ENCODE data around the gene IL12A.

The IL12A gene

DNA sequence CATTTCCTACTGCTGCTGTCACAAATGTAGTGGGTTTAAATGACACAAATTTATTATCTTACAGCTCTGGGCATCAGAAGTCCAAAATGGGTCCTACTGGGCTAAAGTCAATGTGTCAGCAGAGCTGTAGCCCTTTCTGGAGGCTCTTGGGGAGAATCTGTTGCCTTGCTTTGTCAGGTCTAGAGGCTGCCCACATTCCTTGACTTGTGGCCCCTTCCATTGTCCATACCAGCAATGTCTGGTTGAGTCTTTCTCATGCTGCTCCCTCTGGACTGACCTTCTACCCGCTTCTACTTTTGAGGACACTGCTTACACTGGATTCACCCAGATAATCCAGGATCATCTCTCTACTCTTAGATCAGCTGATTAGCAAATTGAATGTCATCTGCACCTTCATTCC, 3.0 kb downstream of the IL12A start:
- no peak for DNase-seq

- DNase-seq = no peak
These were observed 4.0 kb downstream of the IL12A start for GRCh38 chr3:159992589-159992988.

DNA sequence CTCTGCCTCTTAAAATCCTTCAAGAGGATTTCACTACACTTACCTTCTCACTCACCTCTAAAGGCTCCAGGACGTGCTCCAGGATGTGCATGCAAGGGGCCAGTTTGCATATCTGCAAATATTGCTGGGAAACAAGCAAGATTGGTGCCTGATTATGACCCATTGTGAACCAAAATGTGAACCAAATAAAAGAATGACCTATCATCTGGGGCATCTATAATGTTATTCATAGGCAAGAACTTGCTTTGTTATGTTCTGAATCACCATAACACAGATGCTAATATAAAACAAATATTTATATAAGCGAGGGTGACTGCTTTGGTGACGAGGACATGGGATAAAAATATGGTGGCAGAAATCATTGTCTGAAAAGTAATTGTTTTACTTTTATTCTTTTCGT, 5.5 kb downstream of the IL12A start:
- no peak for DNase-seq

- DNase-seq = no peak
These were observed 6.5 kb downstream of the IL12A start for GRCh38 chr3:159995091-159995490.

DNA sequence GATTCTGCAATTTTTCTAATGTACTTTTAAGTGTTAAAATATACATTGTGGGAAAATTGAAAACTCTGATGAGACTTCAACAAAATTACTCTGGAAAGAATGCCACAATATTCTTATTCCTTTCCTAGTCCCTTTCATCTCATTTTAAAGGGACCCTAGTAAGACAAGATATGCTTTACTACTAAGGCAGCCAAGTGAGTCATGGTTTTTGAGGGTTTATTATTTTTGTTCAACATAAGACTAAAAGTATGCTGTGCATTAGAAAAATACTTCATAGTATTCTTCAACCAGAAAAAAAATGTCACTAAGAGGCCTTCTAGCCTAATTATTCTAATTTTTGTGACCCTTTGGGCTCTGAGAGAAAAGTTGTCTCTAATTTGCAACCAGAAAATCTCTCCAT, 7.4 kb downstream of the IL12A start:
- no peak for DNase-seq

GRCh38 chr3:159996959-159997358, 8.3 kb downstream of the IL12A start:
- no peak for DNase-seq

DNA sequence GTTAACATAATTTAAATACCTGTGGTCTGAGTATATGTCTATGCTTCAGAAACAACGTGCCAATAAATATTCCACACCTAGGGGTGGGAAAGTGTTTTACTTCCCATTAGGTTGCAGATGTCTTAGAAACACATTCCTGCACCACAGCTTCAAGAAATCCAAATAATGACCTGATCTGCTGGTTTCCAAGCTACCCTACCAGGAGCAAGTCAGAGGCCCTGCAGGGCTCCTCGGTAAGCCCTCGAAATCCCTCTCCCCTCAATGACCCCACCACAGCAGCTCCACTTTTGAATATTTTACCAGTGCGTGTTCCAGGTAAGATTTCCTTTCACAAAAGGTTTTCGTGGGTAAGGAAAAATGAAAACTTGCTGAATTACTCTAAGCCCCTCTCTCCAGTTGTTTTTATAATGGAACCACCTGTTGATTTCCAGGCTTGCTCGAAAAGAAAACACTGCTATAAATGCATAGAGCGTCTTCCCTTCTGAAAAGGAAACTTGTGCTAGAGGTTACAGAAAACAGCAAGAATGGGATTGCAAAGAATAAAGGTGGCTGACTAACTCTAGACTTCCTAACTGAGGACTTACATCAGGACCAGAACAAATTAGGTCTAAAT, 12.6 kb downstream of the IL12A start:
- DNase-seq = no peak

GRCh38 chr3:160001850-160002623, 13.4 kb downstream of the IL12A start:
- DNase-seq = no peak

- no peak for DNase-seq
These were observed 15.0 kb downstream of the IL12A start for GRCh38 chr3:160003520-160004128.

GRCh38 chr3:160005004-160005403, 16.4 kb downstream of the IL12A start:
- DNase-seq = no peak

- no peak for DNase-seq
These were observed 17.9 kb downstream of the IL12A start for GRCh38 chr3:160006282-160007163.

GRCh38 chr3:160008961-160009360, 20.3 kb downstream of the IL12A start:
- DNase-seq = no peak

GRCh38 chr3:160009525-160009924, 20.9 kb downstream of the IL12A start:
- DNase-seq = no peak

GRCh38 chr3:160010578-160010977, 21.9 kb downstream of the IL12A start:
- DNase-seq = no peak

GRCh38 chr3:160012108-160012507, 23.5 kb downstream of the IL12A start:
- DNase-seq = no peak

DNA sequence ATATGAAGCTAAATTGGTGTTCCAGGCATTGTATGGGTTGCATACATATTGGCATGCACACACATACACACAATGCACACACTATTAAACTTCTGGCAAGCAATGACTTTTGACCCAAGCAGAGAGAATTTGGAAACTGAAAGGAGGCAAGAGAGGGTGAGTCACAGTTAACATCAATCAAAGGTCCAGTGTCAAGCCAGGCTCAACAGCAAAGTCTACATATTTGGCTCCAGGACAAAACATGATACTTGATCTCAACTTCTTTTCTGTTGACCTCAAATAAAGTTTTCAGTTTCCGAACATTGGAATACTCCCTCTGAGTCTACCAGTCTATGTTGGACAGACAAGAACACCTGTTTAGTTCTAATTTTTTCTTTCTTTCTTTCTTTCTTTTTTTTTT, 28.3 kb downstream of the IL12A start:
- no peak for DNase-seq

- DNase-seq = no peak
These were observed 30.3 kb downstream of the IL12A start for GRCh38 chr3:160018959-160019358.

DNA sequence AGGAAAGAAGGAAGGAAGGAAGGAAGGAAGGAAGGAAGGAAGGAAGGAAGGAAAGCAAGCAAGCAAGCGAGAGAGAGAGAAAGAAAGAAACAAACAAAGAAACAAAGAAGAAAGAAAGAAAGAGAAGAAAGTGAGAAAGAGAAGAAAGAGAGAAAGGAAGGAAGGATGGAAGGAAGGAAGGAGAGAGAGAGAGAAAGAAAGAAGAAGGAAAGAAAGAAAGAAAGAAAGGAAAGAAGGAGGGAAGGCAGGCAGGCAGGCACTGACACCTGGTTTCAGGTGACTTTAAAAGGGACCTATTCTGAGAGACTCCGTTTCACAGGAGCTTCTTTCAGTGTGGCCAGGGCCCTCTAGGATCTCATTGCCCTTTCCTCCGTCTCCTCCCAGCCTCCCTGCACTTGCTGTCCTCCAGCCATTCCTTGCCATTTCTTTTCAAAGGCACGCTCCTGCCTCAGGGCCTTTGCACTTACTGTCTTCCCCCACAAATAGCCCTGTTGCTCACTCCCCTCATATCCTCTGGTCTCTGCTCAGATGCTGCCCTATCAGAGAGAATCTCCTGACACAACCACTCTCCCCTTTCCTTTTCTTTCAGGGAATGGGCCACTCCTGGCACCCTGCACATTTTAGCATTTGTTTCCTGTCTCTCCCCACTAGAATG, 31.5 kb downstream of the IL12A start:
- no peak for DNase-seq

- DNase-seq = no peak
These were observed 33.4 kb downstream of the IL12A start for GRCh38 chr3:160022068-160022467.

DNA sequence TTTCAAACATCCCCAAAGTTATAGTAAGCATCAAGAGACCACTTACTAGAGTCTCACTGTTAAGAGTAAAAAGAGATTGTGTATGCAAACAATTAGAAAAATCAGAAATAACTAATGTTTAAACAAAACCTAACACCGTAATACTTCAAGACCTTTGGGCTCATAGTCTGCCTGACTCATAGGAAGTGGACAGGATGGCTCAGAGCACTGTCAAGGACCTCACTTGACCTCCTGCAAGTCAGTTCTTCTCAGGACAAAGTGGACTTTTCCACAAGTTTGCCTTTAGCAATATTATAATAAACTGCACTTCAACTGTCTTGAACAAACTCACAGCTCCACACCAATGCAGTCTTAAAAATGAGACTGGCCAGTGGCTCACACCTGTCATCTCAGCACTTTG, 34.8 kb downstream of the IL12A start:
- no peak for DNase-seq

DNA sequence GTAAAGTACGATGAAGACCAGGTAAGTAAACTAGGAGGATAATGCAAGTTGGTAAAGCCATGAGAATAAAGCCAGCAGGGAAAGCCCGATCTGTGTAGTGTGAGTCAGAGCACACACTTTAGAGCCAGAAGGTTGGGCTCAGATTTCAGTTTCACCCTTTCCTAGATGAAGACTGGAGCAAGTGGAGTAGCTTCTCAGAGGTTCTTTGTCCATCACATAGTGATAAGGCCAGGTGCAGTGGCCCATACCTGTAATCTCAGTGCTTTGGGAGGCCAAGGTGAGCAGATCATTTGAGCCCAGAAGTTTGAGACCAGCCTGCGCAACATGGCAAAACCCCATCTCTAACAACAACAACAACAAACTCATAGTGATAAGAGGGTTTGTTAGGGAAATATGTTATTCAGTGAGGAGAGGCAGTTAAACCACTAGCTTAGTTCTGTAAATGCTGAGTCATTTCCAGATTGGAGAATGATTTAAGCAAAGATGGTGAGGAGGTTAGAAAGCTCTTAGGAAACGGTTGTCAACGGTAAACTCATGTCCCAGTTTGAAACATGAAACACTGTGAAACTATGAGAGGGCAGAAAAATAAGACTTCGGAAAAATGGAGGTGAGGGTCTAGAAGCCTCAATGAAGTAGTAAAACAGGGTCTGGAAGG, 39.0 kb downstream of the IL12A start:
- no peak for DNase-seq

GRCh38 chr3:160035757-160036156, 47.1 kb downstream of the IL12A start:
- no peak for DNase-seq
